GM12873 (cell line): Measurements from ENCODE around the gene CRYZ.

Experiments
- CTCF ChIP-seq: IDR thresholded peaks from 2 replicates; pipeline ENCODE4 v1.5.1; 2012; ENCODE audit warnings: low read depth, mild to moderate bottlenecking, moderate library complexity, low read length, control low read depth; ENCODE audit not compliant: insufficient read depth; ENCODE audit errors: missing control alignments

Gene CRYZ

DNA sequence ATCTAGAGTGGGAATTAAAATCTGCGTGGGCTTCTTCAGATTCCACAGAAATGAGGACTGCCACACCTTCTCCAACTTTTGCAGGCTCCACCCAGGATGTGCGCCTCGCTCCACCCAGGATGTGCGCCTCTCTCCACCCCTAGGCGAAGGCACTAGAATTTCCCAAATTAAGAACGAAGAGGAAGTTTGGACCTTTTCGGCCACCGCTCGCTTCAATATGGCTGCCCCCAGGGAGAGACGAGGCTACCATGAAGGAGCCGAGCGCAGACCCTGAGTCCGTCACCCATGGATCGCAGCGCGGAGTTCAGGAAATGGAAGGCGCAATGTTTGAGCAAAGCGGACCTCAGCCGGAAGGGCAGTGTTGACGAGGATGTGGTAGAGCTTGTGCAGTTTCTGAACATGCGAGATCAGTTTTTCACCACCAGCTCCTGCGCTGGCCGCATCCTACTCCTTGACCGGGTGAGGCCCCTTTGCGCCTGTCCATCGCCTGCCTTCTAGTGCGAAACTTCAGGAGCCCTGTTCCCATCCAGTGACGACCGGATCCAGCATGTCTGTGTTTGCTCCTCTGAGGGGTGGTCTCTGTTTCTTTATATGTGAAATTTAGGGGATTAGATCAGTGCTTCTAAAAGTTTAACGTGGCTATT lies at the start of gene CRYZ, which contains the start of gene TYW3:
Gene CRYZ, minus strand, starts transcription at position 91 of the 644 bp plus-strand sequence. CDS start 8,229 bp downstream, outside the sequence.
Gene TYW3, plus strand, starts transcription at position 193 of the 644 bp plus-strand sequence. Its CDS starts 93 bp downstream, at position 286.
- TF ChIP-seq CTCF: no peak

DNA sequence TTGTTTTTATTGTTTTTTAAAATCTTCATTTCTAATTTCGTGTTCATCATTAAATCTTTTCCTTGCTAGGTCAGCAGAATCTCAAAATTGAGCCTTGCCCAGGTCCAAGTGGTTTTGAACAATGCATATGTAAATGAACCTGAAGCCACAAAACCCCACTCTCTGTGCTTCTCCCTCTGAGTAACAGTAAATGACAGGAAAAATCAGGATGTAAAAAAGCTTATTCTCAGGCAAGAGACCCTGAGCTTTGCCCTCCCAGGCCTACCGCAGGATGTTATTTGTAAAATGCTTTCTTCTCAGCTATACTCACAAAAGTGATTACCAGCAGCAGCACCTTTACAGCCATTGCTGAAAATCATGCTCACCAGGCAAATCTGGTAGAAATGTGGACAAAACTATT lies 47.7 kb upstream of the CRYZ start:
- TF ChIP-seq CTCF: no peak

DNA sequence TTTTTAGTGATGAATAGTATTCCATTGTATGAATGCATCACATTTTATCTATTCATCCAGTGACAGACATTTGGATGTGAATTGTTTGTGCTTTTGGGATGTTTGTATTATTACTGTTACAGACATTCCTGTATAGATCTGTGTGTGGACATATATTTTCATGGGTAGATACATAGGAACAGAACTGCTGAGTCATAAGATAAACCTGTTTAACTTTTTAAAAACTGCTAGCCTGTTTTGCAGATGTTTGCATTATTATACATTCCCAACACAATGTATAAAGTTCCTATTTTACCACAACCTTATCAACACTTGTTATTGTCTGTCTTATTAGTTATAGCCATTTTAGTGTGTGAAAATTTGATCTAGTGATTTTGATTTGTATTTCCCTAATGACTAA lies 46.9 kb upstream of the CRYZ start:
- TF ChIP-seq CTCF: no peak

DNA sequence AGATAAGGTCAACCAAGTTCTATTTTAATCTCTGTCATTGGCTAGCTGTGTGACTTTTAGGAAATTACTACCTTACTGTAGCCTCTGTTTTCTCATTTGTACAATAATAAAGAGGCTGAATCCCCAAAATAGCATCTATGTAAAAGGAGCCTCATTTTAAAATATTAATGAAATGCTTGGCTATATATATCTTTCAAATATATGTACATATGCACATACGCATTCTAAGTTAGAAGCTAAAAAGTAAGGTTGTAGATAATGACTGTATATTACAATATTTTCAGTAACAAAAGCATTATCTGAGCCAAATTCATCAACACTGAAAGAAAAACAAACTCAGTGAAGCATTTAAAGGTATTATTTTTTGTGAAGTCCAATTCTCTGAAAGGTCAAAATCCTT lies 44.7 kb upstream of the CRYZ start:
- no peak for TF ChIP-seq CTCF

GRCh38 chr1:74775735-74776134 lies 42.9 kb upstream of the CRYZ start:
- no peak for TF ChIP-seq CTCF

DNA sequence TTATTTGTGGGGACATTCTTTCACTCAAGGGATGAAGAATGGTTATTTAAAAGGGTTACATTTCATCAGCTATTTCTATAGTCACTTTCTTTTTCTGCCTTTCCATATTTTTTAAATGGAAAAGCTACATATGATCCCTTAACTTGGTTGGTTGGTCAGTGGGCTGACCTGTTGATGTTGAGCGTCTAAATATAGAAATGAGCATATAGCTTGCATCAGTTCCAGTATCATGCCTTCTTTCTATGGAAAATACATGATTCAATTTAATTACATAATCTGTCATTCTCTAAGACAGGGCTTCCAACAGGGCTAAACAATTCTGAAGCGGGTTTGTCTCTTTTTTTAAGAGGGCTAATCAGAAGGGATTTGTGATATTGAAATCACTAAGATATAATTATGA lies 40.7 kb upstream of the CRYZ start:
- TF ChIP-seq CTCF: no peak

DNA sequence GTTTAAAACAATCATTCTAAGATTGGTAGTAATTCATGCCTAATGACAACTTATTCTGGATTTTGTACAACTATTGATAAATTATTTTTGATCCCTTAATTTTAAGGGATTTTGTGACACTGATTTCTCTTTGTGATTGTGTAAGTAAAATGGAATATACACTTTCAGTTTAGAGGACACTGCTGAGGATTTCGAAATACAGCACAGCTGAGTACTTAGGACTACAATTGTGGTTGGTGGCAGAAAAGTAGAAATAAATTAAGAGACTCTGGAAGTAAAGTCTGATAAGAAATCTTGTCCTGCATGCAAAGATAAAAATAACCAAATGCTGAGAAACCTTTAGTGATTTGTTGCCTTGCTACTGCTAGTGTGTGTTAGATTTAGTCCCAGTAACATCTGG lies 40.1 kb upstream of the CRYZ start:
- no peak for TF ChIP-seq CTCF
